Measurements from ENCODE around the gene SMIM21.

The SMIM21 gene

DNA sequence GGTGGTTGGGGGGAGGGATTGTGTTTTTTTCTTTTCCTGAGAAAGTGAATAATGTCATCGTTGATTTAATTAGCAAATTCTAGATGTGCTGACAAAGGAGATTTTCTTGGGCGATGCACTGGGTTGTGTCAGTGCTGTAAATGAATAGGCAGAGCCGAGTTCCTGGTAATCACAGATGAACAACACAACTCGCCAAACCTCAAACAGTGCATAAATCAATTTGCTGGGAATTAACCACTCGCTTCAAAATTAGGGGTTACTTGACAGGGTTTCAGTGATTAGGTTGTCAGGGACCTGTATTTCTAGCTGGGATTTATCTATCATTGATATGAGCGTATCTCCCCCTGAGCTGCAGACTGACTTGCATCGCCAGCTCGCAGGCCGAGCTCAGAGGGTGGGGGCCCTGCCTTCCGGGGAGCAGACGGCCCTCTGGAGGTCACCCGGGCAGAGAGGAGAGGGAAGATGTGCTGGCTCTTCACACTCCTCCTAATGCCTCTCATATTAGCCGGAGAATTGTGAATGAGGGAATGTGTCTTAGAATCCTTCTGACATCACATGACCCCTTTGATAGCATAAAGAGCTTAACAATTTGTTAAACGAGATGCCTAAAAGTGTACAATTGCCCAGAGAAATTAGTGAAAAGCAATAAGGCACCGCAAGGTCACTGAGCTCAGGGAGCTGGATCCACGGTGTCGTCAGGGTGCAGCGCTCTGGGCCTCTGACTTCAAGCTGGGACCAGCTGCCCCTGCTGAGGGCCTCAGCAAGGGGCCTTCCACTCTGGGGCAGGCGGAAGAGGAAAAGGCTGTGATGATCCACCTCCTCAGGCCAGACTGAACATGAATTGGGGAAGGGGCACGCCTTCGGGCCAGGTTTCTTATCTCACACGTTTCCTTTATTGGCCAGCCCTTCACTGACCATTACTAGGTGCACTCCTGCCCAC is 48.9 kb downstream of the SMIM21 start:
- no peak overlapping the region for H3K4me3 ChIP-seq (ENCODE audit: low read depth, low read length)
- TF ChIP-seq, protein P1, sequence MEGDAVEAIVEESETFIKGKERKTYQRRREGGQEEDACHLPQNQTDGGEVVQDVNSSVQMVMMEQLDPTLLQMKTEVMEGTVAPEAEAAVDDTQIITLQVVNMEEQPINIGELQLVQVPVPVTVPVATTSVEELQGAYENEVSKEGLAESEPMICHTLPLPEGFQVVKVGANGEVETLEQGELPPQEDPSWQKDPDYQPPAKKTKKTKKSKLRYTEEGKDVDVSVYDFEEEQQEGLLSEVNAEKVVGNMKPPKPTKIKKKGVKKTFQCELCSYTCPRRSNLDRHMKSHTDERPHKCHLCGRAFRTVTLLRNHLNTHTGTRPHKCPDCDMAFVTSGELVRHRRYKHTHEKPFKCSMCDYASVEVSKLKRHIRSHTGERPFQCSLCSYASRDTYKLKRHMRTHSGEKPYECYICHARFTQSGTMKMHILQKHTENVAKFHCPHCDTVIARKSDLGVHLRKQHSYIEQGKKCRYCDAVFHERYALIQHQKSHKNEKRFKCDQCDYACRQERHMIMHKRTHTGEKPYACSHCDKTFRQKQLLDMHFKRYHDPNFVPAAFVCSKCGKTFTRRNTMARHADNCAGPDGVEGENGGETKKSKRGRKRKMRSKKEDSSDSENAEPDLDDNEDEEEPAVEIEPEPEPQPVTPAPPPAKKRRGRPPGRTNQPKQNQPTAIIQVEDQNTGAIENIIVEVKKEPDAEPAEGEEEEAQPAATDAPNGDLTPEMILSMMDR (IDR thresholded peaks at IDR 0.05; ENCODE audit: low read depth, low read length, missing control alignments) = no peak
- DNase-seq (ENCODE audit: low read depth) = no peak

DNA sequence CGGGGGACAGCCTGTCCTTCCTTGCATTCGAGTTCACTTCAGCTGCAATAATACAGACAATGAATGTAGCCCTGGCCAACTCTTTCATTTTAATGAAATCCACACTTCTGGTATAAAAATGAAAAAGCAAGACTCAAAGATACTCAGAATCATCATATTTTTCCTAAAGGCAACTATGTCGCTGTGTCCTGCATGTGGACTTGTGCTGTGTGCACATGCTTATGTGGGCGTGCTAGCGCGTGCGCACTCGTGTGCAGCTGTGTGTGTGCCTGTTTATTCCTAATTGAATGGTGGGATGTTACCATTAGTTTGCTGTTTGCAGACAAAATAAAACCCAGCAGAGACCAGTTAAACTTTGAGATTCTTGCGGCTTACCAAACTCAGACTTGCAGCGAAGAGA is 49.6 kb downstream of the SMIM21 start:
- no peak overlapping the region for H3K4me3 ChIP-seq (ENCODE audit: low read depth, low read length)
- DNase-seq (ENCODE audit: low read depth) = no peak
- TF ChIP-seq, protein P1 (IDR thresholded peaks at IDR 0.05; ENCODE audit: low read depth, low read length, missing control alignments) = no peak

DNA sequence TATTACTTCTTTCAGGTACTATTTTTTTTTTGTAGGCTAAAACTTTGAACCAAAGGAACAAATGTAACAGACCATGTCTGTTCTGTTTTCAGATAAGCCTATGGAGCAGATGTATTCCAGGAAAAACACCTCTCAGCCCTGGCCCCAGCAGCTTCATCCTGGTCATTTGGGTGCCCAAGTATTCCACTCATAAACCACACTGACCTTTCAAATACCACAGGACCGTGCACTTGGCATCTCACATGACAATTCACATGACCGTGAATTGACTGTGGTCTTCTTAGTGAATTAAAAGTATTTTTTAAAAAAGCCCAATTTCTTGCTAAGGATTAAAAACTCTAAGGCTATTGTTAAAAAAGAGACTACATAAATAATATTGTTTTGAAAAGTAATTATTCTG is 50.2 kb downstream of the SMIM21 start:
- DNase-seq (ENCODE audit: low read depth) = no peak
- TF ChIP-seq, protein P1 (IDR thresholded peaks at IDR 0.05; ENCODE audit: low read depth, low read length, missing control alignments) = no peak

DNA sequence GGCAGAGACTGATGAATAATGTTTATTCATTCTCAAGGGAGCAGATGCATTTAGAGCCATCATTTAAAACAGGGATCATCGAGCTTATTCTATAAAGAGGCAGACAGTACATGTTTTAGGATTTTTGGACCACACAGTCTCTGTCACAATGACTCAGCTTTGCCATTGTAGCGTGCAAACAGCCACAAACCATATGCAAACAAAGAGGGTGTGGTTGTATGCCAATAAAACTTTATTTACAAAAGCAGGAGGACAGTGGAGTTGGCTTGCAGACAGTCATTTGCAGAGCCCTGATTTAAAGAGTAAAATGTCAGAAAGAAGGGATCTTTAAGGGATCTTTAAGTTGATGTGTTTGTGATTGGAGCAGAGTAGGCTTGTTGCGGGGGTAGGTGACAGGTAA is 51.5 kb downstream of the SMIM21 start:
- TF ChIP-seq, protein P1 (IDR thresholded peaks at IDR 0.05; ENCODE audit: low read depth, low read length, missing control alignments) = no peak
- DNase-seq (ENCODE audit: low read depth) = no peak
- H3K4me3 ChIP-seq (ENCODE audit: low read depth, low read length) = no peak overlapping the region

More for the DNA sequence above, 50.2 kb downstream of the SMIM21 start:
- H3K4me3 ChIP-seq (ENCODE audit: low read depth, low read length) = no peak overlapping the region

DNA sequence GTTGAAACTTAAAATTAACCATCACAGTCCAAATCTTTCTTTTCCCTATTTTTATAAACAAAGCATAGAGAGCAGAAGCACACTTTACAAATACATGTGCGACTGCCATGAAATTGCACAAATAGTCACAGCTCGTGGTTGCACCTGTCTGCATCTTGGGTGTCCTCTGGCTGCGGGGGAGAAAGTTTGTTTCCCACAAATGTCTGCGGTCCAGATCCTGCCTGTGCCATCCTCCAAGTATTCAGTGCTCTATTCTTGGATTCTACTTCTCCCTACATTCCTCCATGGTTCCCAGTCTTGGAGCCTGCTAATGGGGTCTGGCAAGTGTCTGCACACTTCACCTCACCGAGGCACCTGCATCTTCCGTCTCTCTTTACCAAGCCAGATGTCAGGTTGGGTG is 52.2 kb downstream of the SMIM21 start:
- no peak overlapping the region for H3K4me3 ChIP-seq (ENCODE audit: low read depth, low read length)
- TF ChIP-seq, protein P1 (IDR thresholded peaks at IDR 0.05; ENCODE audit: low read depth, low read length, missing control alignments) = no peak
- DNase-seq (ENCODE audit: low read depth) = no peak

DNA sequence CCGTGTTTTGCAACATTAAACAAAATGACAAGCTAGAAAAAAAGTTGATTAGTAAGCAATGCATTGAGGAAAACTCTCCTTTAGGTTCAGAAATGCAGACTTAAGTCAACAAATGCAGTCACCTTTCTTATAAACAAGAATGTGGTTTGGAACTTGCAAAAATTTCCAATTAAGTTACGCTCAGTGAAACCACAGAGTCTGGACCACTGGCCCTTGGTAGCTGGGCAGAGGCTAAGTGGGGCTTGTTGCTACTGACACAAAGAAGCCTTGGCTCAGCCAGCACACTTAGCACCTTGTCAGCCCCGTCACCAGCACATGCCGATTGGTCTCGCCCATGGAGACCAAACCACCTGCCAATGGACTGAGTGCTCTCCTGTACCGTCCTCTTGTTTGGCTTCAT is 53.0 kb downstream of the SMIM21 start:
- no peak for DNase-seq (ENCODE audit: low read depth)
- TF ChIP-seq, protein P1 (IDR thresholded peaks at IDR 0.05; ENCODE audit: low read depth, low read length, missing control alignments) = no peak
- H3K4me3 ChIP-seq (ENCODE audit: low read depth, low read length) = no peak overlapping the region
